ENCODE measurements around the gene CACNB2. TPM values are rescaled to one million over a fixed set of nuclear protein-coding genes. Genes with fewer than 3 reads are reported as not detected.

The CACNB2 gene
- total RNA-seq, 1 experiment from 2014 or later, result 34.1 TPM

DNA sequence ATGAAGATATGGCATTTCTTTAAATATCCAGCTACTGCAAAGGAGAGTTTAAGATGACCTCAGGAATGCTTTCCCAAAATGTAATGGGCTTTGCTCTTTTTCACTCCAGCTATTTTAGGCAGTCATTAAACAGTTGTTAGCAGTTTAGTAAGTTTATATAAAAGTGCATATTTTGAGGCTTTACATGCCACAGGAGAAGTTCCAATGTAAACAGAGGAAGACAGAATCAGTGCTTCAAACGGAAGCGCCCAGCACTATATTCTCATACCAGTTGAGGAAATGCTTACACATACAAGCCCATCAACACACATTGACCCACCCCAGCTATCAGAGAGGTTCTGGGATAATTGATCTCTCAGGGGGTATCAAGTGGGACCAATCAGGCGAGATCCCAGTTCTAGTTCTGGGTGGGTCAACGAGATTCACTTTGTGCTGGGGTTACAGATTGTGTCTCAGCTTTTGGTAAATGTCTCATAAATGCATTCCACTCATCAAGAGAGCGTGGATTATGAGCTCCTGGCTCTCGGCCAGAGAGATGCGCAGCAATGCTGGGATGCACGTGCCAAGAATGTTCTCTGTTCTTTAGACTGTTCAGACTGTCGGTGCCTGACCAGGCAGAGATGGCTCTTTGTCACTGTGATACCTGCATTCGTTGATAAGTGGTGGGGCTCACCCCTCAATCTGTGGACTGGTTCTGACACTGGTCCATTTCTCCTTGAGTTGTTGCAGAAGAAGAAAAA is 55.0 kb downstream of the CACNB2 start:
- TF ChIP-seq, protein P1, sequence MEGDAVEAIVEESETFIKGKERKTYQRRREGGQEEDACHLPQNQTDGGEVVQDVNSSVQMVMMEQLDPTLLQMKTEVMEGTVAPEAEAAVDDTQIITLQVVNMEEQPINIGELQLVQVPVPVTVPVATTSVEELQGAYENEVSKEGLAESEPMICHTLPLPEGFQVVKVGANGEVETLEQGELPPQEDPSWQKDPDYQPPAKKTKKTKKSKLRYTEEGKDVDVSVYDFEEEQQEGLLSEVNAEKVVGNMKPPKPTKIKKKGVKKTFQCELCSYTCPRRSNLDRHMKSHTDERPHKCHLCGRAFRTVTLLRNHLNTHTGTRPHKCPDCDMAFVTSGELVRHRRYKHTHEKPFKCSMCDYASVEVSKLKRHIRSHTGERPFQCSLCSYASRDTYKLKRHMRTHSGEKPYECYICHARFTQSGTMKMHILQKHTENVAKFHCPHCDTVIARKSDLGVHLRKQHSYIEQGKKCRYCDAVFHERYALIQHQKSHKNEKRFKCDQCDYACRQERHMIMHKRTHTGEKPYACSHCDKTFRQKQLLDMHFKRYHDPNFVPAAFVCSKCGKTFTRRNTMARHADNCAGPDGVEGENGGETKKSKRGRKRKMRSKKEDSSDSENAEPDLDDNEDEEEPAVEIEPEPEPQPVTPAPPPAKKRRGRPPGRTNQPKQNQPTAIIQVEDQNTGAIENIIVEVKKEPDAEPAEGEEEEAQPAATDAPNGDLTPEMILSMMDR (conservative IDR thresholded peaks at IDR 0.05; ENCODE audit: low read depth, low read length), result no peak
- TF ChIP-seq EZH2 (IDR thresholded peaks at IDR 0.05; ENCODE audit: borderline replicate concordance, low read depth, low read length, poor library complexity, severe bottlenecking), result no peak
- intact Hi-C loops (cut with micrococcal nuclease; ENCODE audit: unreplicated experiment), result loop anchor here (5.0 kb wide), 1 partner anchor 53 kb away; the partner anchor contains the start of gene CACNB2
- Histone ChIP-seq H3K4me1 (ENCODE audit: insufficient read depth, low read length, poor library complexity, severe bottlenecking) (peaks cover 49% of the 10 kb centered on the region), H3K4me3 (ENCODE audit: low read depth, low read length, poor library complexity, severe bottlenecking) (no peak overlapping the region), H3K9me3 (ENCODE audit: low read depth, low read length, poor library complexity, severe bottlenecking) (no peaks in the 10 kb centered on the region), H3K36me3 (ENCODE audit: insufficient read depth, low read length, poor library complexity, severe bottlenecking) (no peaks in the 10 kb centered on the region), H3K27ac (ENCODE audit: low read depth, low read length, poor library complexity, severe bottlenecking) (no peak overlapping the region), H3K27me3 (replicated peaks; ENCODE audit: insufficient read depth, low read depth, low read length, poor library complexity) (no peaks in the 10 kb centered on the region)
- BruUV-seq (replicated peaks), result no TSS peak
- POLR2A ChIA-PET (ENCODE audit: low non-redundant PET), result no interaction called here
- CTCF ChIA-PET, result interaction anchor here (0.6 kb wide), 1 partner anchor 579 kb away, joined by 3 read pairs; no protein-coding TSS in a partner anchor
- DNase-seq (ENCODE audit: low spot score), result peak; percentile 77

DNA sequence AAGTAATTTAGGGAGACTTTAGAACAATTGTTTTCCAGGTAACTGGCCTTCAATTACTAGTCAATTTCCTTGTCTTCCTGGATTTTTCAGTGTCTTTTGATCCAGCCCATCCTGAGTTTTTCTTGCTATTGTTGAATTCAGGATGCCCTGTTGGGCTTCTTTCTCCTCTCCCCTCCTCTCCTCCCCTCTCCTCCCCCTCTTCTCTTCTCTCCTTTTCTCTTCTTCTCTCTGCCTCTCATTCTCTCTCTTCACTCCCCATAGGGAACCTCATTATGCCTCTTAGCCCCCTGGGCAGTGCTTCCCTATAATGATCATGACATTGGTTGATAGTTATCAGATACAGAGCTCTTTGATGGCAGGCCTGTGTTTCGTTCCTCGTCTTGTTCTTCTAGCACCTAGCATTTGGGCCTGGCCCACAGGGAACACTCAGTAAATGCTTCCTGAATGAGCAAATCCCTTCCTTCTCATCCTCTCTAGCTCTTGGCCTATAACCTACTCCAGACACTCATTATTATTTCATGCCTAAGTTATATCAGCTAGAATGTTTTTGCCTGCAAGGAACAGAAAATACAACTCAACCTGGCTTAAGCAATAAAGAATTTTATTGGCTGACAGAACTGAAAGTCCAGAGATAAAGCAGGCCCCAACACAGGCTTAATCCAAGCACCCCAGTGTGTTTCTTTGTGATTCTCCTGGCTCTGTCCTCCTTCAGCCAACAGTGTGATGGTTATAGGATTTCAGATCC is 56.8 kb downstream of the CACNB2 start:
- Histone ChIP-seq H3K4me3 (ENCODE audit: low read depth, low read length, poor library complexity, severe bottlenecking) (no peak overlapping the region), H3K4me1 (ENCODE audit: insufficient read depth, low read length, poor library complexity, severe bottlenecking) (peaks cover 53% of the 10 kb centered on the region), H3K27me3 (replicated peaks; ENCODE audit: insufficient read depth, low read depth, low read length, poor library complexity) (no peaks in the 10 kb centered on the region), H3K27ac (ENCODE audit: low read depth, low read length, poor library complexity, severe bottlenecking) (peak overlapping the region; percentile 39), H3K9me3 (ENCODE audit: low read depth, low read length, poor library complexity, severe bottlenecking) (no peaks in the 10 kb centered on the region), H3K36me3 (ENCODE audit: insufficient read depth, low read length, poor library complexity, severe bottlenecking) (no peaks in the 10 kb centered on the region)
- intact Hi-C loops (cut with micrococcal nuclease; ENCODE audit: unreplicated experiment), result loop anchor here (5.0 kb wide), 1 partner anchor 55 kb away; the partner anchor contains the start of gene CACNB2
- peak; percentile 69 for DNase-seq (ENCODE audit: low spot score)
- CTCF ChIA-PET, result no interaction called here
- BruUV-seq (replicated peaks), result no TSS peak
- POLR2A ChIA-PET (ENCODE audit: low non-redundant PET), result no interaction called here
- TF ChIP-seq EZH2 (IDR thresholded peaks at IDR 0.05; ENCODE audit: borderline replicate concordance, low read depth, low read length, poor library complexity, severe bottlenecking), result no peak
- TF ChIP-seq, protein P1 (conservative IDR thresholded peaks at IDR 0.05; ENCODE audit: low read depth, low read length), result no peak

DNA sequence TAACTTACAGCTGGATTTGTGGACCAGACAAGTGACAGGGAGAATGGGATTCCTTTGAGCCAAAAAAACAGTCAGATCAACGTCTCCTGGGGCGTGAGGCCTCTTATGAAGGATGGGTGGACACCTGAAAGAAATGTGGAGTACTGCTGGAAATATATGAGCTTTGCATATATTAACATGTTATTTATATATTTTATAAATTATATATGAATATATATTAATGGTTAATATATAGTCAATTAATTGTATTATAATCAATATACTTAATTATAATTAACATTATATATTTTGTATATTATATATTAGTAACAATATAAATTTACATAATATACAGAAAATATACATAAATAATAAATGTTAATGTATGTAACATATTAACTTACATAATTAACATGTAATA is 57.5 kb downstream of the CACNB2 start:
- intact Hi-C loops (cut with micrococcal nuclease; ENCODE audit: unreplicated experiment), result loop anchor here (5.0 kb wide), 1 partner anchor 55 kb away; the partner anchor contains the start of gene CACNB2
- ChIA-PET CTCF (no interaction called here), POLR2A (ENCODE audit: low non-redundant PET) (no interaction called here)
- Histone ChIP-seq H3K27me3 (replicated peaks; ENCODE audit: insufficient read depth, low read depth, low read length, poor library complexity) (no peaks in the 10 kb centered on the region), H3K36me3 (ENCODE audit: insufficient read depth, low read length, poor library complexity, severe bottlenecking) (no peaks in the 10 kb centered on the region), H3K4me1 (ENCODE audit: insufficient read depth, low read length, poor library complexity, severe bottlenecking) (peaks cover 61% of the 10 kb centered on the region), H3K27ac (ENCODE audit: low read depth, low read length, poor library complexity, severe bottlenecking) (peak overlapping the region; percentile 39), H3K9me3 (ENCODE audit: low read depth, low read length, poor library complexity, severe bottlenecking) (no peaks in the 10 kb centered on the region), H3K4me3 (ENCODE audit: low read depth, low read length, poor library complexity, severe bottlenecking) (no peak overlapping the region)
- TF ChIP-seq EZH2 (IDR thresholded peaks at IDR 0.05; ENCODE audit: borderline replicate concordance, low read depth, low read length, poor library complexity, severe bottlenecking), result no peak
- TF ChIP-seq, protein P1 (conservative IDR thresholded peaks at IDR 0.05; ENCODE audit: low read depth, low read length), result no peak
- no TSS peak for BruUV-seq (replicated peaks)
- no peak for DNase-seq (ENCODE audit: low spot score)
